Ascending aorta (tissue), 2 donors: Measurements from ENCODE around the gene ZNF831. TPM values are rescaled to one million over a fixed set of nuclear protein-coding genes. Genes with fewer than 3 reads are reported as not detected.

Experiments
- DNase-seq, 2 donors: peaks; one replicate each; pipeline ENCODE4 v3.0.0-alpha.2; 2019; ENCODE audit warnings: low spot score in 2 of 2
- H3K27ac ChIP-seq, 2 donors: fragments of 200-600 bp; sonication (generic); one replicate each; pipeline ENCODE4 v1.5.1; 2016 to 2017; ENCODE audit warnings: mild to moderate bottlenecking in 1 of 2
- H3K27me3 ChIP-seq: fragments of 200-600 bp; sonication (generic); one replicate; pipeline ENCODE4 v1.5.1; 2017
- H3K36me3 ChIP-seq, 2 donors: fragments of 200-600 bp; sonication (generic); one replicate each; pipeline ENCODE4 v1.5.1; 2016
- H3K4me1 ChIP-seq, 2 donors: fragments of 200-600 bp; sonication (generic); one replicate each; pipeline ENCODE4 v1.5.1; 2016 to 2017; ENCODE audit warnings: mild to moderate bottlenecking in 1 of 2
- H3K4me3 ChIP-seq, 2 donors: fragments of 200-600 bp; sonication (generic); one replicate each; pipeline ENCODE4 v1.5.1; 2016 to 2017; ENCODE audit warnings: mild to moderate bottlenecking in 1 of 2
- H3K9me3 ChIP-seq, 2 donors: fragments of 200-600 bp; sonication (generic); one replicate each; pipeline ENCODE4 v1.5.1; 2016
- CTCF ChIP-seq, 3 experiments: fragments of 200-600 bp in 2 of 3; fragments of 450-650 bp in 1 of 3; sonication (generic) in 2 of 3; IDR thresholded peaks; one replicate each; pipeline ENCODE4 v1.5.1; 2016 to 2019; ENCODE audit warnings: antibody characterized with exemption in 3 of 3, mild to moderate bottlenecking in 1 of 3, moderate library complexity in 1 of 3
- intact Hi-C: fragments of 100-400 bp; cut with DNase I; formaldehyde crosslinking; loops from one replicate; pipeline ENCODE4 v1.15.1; 2023
- total RNA-seq: library from RNA; depleted of rRNA; stranded (reverse); fragments of >200 nt; gene quantifications from one replicate; pipeline ENCODE4 v1.1.0, GENCODE V29; 2016

The ZNF831 gene
- total RNA-seq, 1 donor from 2014 or later, result 0.53 TPM

DNA sequence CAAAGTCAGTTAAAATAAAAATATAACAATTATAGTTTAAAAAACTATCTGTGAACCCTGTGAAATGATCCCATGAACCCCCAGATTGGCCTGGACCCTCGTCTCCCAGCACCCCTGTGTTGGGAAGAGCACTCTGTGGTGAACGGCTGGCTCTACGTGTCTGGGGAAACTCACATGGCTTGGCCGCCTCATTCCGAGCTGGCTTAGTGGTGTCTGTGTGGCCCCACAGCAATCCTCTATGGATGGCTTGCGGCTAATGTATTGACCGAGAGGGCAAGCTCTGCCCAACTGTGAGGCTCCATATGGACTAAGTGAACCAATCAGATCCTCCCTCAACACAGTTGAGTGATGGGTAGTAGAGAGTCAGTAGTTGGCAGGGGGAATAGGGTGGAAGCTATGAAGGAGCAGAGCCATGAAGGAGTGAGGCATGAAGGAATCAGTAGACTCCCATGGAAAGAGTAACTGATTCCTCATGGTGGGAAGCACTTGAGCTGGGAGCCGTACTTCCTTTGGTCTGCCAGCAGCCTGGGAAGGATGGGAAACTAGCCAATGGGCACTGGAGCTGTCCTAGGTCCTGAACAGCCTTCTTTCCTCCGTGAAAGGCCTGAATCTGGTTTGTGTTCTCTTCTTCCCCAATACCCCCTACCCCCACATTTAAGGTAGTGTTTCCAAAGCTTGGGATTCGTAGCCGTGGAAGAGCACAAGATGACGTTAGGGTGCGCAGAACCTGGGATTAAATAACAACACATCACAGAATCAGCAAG lies 21.6 kb upstream of the ZNF831 start:
- H3K9me3 ChIP-seq, result no peaks in the 10 kb centered on the region
- intact Hi-C loops, result no loop called here
- no peak for DNase-seq
- no peak overlapping the region for H3K4me3 ChIP-seq
- no peaks in the 10 kb centered on the region for H3K36me3 ChIP-seq
- TF ChIP-seq CTCF (IDR thresholded peaks at IDR 0.05), result no peak
- H3K27me3 ChIP-seq, result no peaks in the 10 kb centered on the region
- H3K27ac ChIP-seq, result no peak overlapping the region
- peaks cover 3 to 8% of the 10 kb centered on the region in 2 donors for H3K4me1 ChIP-seq

- Histone ChIP-seq H3K27me3 (no peaks in the 10 kb centered on the region), H3K4me3 (no peak overlapping the region), H3K9me3 (no peaks in the 10 kb centered on the region), H3K27ac (no peak overlapping the region), H3K36me3 (no peaks in the 10 kb centered on the region), H3K4me1 (peaks cover 3 to 17% of the 10 kb centered on the region in 2 donors)
- no peak for TF ChIP-seq CTCF (IDR thresholded peaks at IDR 0.05)
- intact Hi-C loops, result no loop called here
- no peak for DNase-seq
Observed at GRCh38 chr20:59143326-59143725, 20.3 kb upstream of the ZNF831 start.

GRCh38 chr20:59144179-59144830 lies 19.3 kb upstream of the ZNF831 start:
- Histone ChIP-seq H3K27ac (no peak overlapping the region), H3K4me3 (no peak overlapping the region), H3K4me1 (peaks cover 3 to 17% of the 10 kb centered on the region in 2 donors), H3K27me3 (no peaks in the 10 kb centered on the region), H3K9me3 (no peaks in the 10 kb centered on the region), H3K36me3 (no peaks in the 10 kb centered on the region)
- intact Hi-C loops, result no loop called here
- no peak for DNase-seq
- no peak for TF ChIP-seq CTCF (IDR thresholded peaks at IDR 0.05)

GRCh38 chr20:59144831-59145196 lies 18.8 kb upstream of the ZNF831 start:
- TF ChIP-seq CTCF (IDR thresholded peaks at IDR 0.05), result no peak
- intact Hi-C loops, result no loop called here
- H3K9me3 ChIP-seq, result no peaks in the 10 kb centered on the region

DNA sequence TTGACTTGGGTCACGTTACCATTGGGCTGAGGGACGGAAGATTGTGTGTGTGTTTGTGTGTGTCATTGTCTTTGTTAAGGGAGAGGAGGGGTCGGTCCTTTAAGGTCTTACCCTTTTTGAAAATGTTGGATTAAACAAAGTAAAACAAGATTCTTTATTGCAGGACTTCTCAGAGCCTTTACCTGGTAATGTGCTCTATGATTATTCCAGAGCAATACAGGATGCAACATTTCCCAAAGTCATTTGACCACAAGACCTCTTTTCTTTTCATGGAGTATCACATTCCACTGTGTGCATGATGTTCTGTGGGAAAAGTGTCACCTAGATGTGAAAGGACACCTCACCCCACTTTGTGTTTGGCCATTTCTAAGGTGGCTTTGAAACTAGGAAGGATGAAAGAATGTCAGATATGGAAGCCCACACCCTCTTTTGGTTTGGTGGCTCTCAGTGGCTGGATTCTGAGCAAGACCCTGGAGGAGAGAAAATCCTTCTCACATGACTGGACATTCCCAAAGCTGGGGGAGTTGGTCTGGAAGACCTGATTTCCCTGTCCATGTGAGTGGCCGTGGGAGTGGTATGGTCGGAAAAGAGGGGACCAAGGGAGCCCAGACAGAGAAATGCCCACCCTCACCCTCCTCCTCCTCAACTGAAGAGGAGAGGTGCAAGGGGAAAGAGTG lies 18.2 kb upstream of the ZNF831 start:
- Histone ChIP-seq H3K4me3 (no peak overlapping the region), H3K27me3 (no peaks in the 10 kb centered on the region), H3K36me3 (no peaks in the 10 kb centered on the region), H3K27ac (no peak overlapping the region), H3K9me3 (no peaks in the 10 kb centered on the region), H3K4me1 (peaks cover 3 to 22% of the 10 kb centered on the region in 2 donors)
- intact Hi-C loops, result no loop called here
- no peak for DNase-seq
- TF ChIP-seq CTCF (IDR thresholded peaks at IDR 0.05), result no peak

More at GRCh38 chr20:59144831-59145196, 18.8 kb upstream of the ZNF831 start:
- H3K4me1 ChIP-seq, result peaks cover 3 to 22% of the 10 kb centered on the region in 2 donors
- H3K4me3 ChIP-seq, result no peak overlapping the region
- H3K27ac ChIP-seq, result no peak overlapping the region
- H3K27me3 ChIP-seq, result no peaks in the 10 kb centered on the region
- no peak for DNase-seq
- H3K36me3 ChIP-seq, result no peaks in the 10 kb centered on the region
